HepG2 (cell line): Measurements from ENCODE around the gene MPIG6B. TPM values are rescaled to one million over a fixed set of nuclear protein-coding genes. Genes with fewer than 3 reads are reported as not detected.

Experiments
- CBX1 ChIP-seq: IDR thresholded peaks from one replicate; pipeline ENCODE4 v1.6.1; 2016; ENCODE audit warnings: antibody characterized with exemption, low read depth
- HNF4G ChIP-seq, 2 experiments: sonication (generic) in 1 of 2; formaldehyde crosslinking in 1 of 2; IDR thresholded peaks; 2 replicates each; pipeline versions ENCODE4 v1.4.0 to v1.6.1; 2011 to 2020; ENCODE audit warnings: borderline replicate concordance in 2 of 2, low read depth in 2 of 2, mild to moderate bottlenecking in 2 of 2, low read length in 1 of 2, missing genetic modification reagents in 1 of 2, moderate library complexity in 1 of 2
- KAT7 ChIP-seq: IDR thresholded peaks from 2 replicates; pipeline ENCODE4 v1.6.1; 2018; ENCODE audit warnings: borderline replicate concordance, missing compliant biosample characterization
- KDM4B ChIP-seq: sonication (generic); formaldehyde crosslinking; IDR thresholded peaks from 2 replicates; pipeline ENCODE4 v1.4.0; 2020; ENCODE audit warnings: missing genetic modification reagents
- MBNL3 ChIP-seq: fragments of 250-450 bp; sonication (Bioruptor Pico); conservative IDR thresholded peaks from 2 replicates; pipeline ENCODE4 v1.8.0; 2022; ENCODE audit warnings: mild to moderate bottlenecking, inconsistent platforms
- MIER3 ChIP-seq: IDR thresholded peaks from 2 replicates; pipeline ENCODE4 v1.6.1; 2016; ENCODE audit warnings: missing compliant biosample characterization, borderline replicate concordance
- MXI1 ChIP-seq: IDR thresholded peaks from 3 replicates; pipeline ENCODE4 v1.6.1; 2012; ENCODE audit warnings: low read depth, low read length, inconsistent platforms, borderline replicate concordance
- PATZ1 ChIP-seq: sonication (generic); formaldehyde crosslinking; IDR thresholded peaks from 2 replicates; pipeline ENCODE4 v1.4.0; 2020; ENCODE audit warnings: missing genetic modification reagents
- PHF5A ChIP-seq: IDR thresholded peaks from one replicate; pipeline ENCODE4 v1.6.1; 2018; ENCODE audit warnings: low read depth, missing genetic modification reagents; ENCODE audit not compliant: unreplicated experiment
- SAP130 ChIP-seq: IDR thresholded peaks from 2 replicates; pipeline ENCODE4 v1.6.1; 2016; ENCODE audit warnings: low read depth
- SMAD1 ChIP-seq: sonication (generic); formaldehyde crosslinking; IDR thresholded peaks from 2 replicates; pipeline ENCODE4 v1.4.0; 2020; ENCODE audit warnings: missing genetic modification reagents, low read depth, mild to moderate bottlenecking, borderline replicate concordance
- XRCC5 ChIP-seq: fragments of 200-400 bp; formaldehyde crosslinking; optimal IDR thresholded peaks from 2 replicates; pipeline ENCODE3; 2017; ENCODE audit warnings: mild to moderate bottlenecking, low read length
- ZBTB21 ChIP-seq: sonication (generic); formaldehyde crosslinking; IDR thresholded peaks from 2 replicates; pipeline ENCODE4 v1.4.0; 2020; ENCODE audit warnings: missing genetic modification reagents
- ZBTB33 ChIP-seq: sonication (generic); formaldehyde crosslinking; IDR thresholded peaks from 2 replicates; pipeline ENCODE4 v1.4.0; 2020; ENCODE audit warnings: missing genetic modification reagents
- ZBTB38 ChIP-seq: sonication (generic); formaldehyde crosslinking; IDR thresholded peaks from 2 replicates; pipeline ENCODE4 v1.5.1; 2020; ENCODE audit warnings: mild to moderate bottlenecking, missing genetic modification reagents
- ZNF101 ChIP-seq: sonication (generic); formaldehyde crosslinking; IDR thresholded peaks from 2 replicates; pipeline ENCODE4 v1.4.0; 2020; ENCODE audit warnings: mild to moderate bottlenecking, low read depth, missing genetic modification reagents, borderline replicate concordance
- ZNF510 ChIP-seq: sonication (generic); formaldehyde crosslinking; IDR thresholded peaks from 2 replicates; pipeline ENCODE4 v1.4.0; 2020; ENCODE audit warnings: low read depth, mild to moderate bottlenecking, missing genetic modification reagents
- ZNF883 ChIP-seq: sonication (generic); formaldehyde crosslinking; IDR thresholded peaks from 2 replicates; pipeline ENCODE4 v1.5.1; 2020; ENCODE audit warnings: mild to moderate bottlenecking, missing genetic modification reagents; ENCODE audit errors: not compliant biosample characterization
- ZSCAN25 ChIP-seq: sonication (generic); formaldehyde crosslinking; IDR thresholded peaks from 2 replicates; pipeline ENCODE4 v1.8.0; 2022; ENCODE audit warnings: mild to moderate bottlenecking, missing genetic modification reagents
- polyA plus RNA-seq, 8 experiments: library from polyadenylated mRNA; depleted of rRNA in 3 of 8; stranded (reverse) in 7 of 8; unstranded in 1 of 8; fragments of >200 nt; fragmentation: Illumina TruSeq in 4 of 8; extraction: Trizol in 4 of 8; gene quantifications; 2 replicates each; pipeline versions ENCODE4 v1.2.1 to v1.2.3, GENCODE V29; 2011 to 2016; ENCODE audit warnings: low read depth in 4 of 8, missing spikeins in 1 of 8, mixed read lengths in 1 of 8; ENCODE audit not compliant: insufficient read depth in 1 of 8
- total RNA-seq, 5 experiments: library from RNA; depleted of rRNA; stranded (reverse); fragments of >200 nt; fragmentation: Illumina TruSeq; extraction: Trizol; gene quantifications; 2 replicates each; pipeline ENCODE4 v1.2.3, GENCODE V29; 2016; ENCODE audit warnings: low read depth in 1 of 5
- TF ChIP-seq, protein P1 (sequence below): sonication (generic); formaldehyde crosslinking; IDR thresholded peaks from 2 replicates; pipeline ENCODE4 v1.4.0; 2020; ENCODE audit warnings: missing genetic modification reagents
- TF ChIP-seq, protein P2 (sequence below): sonication (generic); formaldehyde crosslinking; IDR thresholded peaks from 2 replicates; pipeline ENCODE4 v1.4.0; 2020; ENCODE audit warnings: missing genetic modification reagents
- TF ChIP-seq, protein P3 (sequence below): sonication (generic); formaldehyde crosslinking; IDR thresholded peaks from 2 replicates; pipeline ENCODE4 v1.4.0; 2020; ENCODE audit warnings: mild to moderate bottlenecking, missing genetic modification reagents

MPIG6B gene
- total and polyA plus RNA-seq, 2 of the 13 experiments (the other 11 are each of a cell fraction or from before 2014, with no cell fraction given) = not detected

DNA sequence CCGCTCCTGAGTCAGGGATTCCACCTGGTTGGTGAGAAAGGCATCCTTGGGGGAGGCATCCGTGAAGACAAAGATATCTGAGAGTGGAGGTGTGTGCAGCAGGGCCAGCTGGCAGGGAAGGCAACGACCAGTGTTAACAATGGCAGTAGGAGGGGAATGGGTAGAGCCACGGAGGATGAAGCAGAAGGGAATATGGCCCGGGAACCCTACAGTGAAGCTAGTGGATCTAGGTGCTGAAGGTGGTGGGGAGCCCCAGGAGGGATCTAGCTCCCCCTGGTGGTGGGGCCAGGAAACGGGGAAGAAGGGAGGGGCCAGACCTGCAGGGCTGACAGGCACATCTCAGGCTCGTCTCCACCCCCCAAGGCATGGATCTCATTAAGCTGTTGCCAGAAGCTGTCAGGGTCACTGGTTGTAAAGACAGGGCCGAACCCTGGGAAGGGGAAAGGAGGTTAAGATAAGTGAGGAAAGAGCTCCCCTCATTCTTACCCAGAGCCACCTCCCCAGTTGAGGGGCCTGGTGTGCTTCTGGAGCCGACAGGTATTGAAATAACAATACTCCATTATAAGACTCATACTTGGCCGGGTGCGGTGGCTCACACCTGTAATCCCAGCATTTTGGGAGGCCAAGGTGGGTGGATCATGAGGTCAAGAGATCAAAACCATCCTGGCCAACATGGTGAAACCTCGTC, 46.7 kb downstream of the MPIG6B start (continued):
- peak; percentile 90 for TF ChIP-seq PATZ1 (CRISPR knock-in tag)
- 0 out of 2 replicates have a peak, but pooled peaks have one; percentile 55 for TF ChIP-seq SMAD1 (CRISPR knock-in tag)
- TF ChIP-seq HNF4G (IDR thresholded peaks at IDR 0.05; ENCODE audit: borderline replicate concordance, low read depth, low read length) = no peak
- TF ChIP-seq HNF4G (CRISPR knock-in tag; IDR thresholded peaks at IDR 0.05; ENCODE audit: borderline replicate concordance, low read depth) = 0 out of 2 replicates have a peak, but pooled peaks have one; percentile 38
- peak; percentile 53 for TF ChIP-seq ZNF883
- TF ChIP-seq ZNF101 (CRISPR knock-in tag) = no peak
- TF ChIP-seq, protein P1, sequence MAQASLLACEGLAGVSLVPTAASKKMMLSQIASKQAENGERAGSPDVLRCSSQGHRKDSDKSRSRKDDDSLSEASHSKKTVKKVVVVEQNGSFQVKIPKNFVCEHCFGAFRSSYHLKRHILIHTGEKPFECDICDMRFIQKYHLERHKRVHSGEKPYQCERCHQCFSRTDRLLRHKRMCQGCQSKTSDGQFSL = peak; percentile 69; the same call in 1 of the 2 replicates
- TF ChIP-seq XRCC5 = peak; percentile 79
- TF ChIP-seq CBX1 = peak; percentile 58
- 0 out of 2 replicates have a peak, but pooled peaks have one; percentile 29 for TF ChIP-seq ZBTB21 (CRISPR knock-in tag)
- TF ChIP-seq, protein P2, sequence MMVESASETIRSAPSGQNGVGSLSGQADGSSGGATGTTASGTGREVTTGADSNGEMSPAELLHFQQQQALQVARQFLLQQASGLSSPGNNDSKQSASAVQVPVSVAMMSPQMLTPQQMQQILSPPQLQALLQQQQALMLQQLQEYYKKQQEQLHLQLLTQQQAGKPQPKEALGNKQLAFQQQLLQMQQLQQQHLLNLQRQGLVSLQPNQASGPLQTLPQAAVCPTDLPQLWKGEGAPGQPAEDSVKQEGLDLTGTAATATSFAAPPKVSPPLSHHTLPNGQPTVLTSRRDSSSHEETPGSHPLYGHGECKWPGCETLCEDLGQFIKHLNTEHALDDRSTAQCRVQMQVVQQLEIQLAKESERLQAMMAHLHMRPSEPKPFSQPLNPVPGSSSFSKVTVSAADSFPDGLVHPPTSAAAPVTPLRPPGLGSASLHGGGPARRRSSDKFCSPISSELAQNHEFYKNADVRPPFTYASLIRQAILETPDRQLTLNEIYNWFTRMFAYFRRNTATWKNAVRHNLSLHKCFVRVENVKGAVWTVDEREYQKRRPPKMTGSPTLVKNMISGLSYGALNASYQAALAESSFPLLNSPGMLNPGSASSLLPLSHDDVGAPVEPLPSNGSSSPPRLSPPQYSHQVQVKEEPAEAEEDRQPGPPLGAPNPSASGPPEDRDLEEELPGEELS (CRISPR knock-in tag) = 0 out of 2 replicates have a peak, but pooled peaks have one; percentile 19
- peak; percentile 64; the same call in 1 of the 2 replicates for TF ChIP-seq ZBTB33
- TF ChIP-seq ZSCAN25 (CRISPR knock-in tag) = peak; percentile 61; the same call in 1 of the 2 replicates
- TF ChIP-seq KAT7 (CRISPR knock-in tag) = 0 out of 2 replicates have a peak, but pooled peaks have one; percentile 53
- TF ChIP-seq ZBTB38 (CRISPR knock-in tag) = peak; percentile 65; the same call in 1 of the 2 replicates
- TF ChIP-seq MBNL3 (CRISPR knock-in tag) = no peak
- peak; percentile 48; the same call in 1 of the 3 replicates for TF ChIP-seq MXI1
- TF ChIP-seq, protein P3, sequence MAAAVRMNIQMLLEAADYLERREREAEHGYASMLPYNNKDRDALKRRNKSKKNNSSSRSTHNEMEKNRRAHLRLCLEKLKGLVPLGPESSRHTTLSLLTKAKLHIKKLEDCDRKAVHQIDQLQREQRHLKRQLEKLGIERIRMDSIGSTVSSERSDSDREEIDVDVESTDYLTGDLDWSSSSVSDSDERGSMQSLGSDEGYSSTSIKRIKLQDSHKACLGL (CRISPR knock-in tag) = 0 out of 2 replicates have a peak, but pooled peaks have one; percentile 56
- peak; percentile 76 for TF ChIP-seq SAP130 (CRISPR knock-in tag)
- peak; percentile 83; the same call in 1 of the 2 replicates for TF ChIP-seq KDM4B
- TF ChIP-seq ZNF510 (CRISPR knock-in tag) = no peak
- TF ChIP-seq PHF5A (CRISPR knock-in tag) = peak; percentile 80
- peak; percentile 75; the same call in 1 of the 2 replicates for TF ChIP-seq MIER3
